ENCODE data around the gene TOP2A.

Gene TOP2A

DNA sequence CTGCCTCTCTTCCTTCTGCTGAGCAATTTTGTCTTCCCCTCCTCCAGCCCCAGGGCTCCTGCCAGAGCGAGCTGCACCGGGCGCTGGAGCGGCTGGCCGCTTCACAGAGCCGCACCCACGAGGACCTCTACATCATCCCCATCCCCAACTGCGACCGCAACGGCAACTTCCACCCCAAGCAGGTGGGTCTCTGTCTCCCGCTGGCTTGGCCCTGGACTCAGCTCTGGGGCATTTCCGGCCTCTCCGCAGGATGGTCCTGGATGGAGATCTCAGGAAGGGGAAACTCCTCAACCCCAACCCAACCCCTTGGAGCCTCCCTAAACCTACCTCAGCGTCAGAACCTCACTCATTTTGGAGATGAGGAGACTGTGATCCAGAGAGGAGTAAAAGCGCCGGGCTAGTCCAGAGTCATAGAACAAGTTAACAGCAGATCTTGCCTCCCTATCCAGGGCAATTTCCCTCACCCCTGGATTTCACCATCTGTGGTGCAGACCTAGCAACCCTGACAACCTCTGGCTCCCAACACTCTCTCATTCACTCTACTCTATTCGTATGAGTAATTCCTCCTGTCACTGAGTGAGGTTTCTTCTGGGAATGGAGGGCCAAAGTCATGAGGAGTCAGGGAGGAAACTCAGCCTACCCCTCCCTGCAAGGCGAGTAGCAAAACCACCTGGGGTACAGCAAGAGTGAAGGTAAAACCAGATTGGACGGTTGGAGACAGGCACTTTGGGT lies 36.4 kb upstream of the TOP2A start:
- no peak for DNase-seq (ENCODE audit: low read depth in 2 of 3, low spot score in 2 of 3)

DNA sequence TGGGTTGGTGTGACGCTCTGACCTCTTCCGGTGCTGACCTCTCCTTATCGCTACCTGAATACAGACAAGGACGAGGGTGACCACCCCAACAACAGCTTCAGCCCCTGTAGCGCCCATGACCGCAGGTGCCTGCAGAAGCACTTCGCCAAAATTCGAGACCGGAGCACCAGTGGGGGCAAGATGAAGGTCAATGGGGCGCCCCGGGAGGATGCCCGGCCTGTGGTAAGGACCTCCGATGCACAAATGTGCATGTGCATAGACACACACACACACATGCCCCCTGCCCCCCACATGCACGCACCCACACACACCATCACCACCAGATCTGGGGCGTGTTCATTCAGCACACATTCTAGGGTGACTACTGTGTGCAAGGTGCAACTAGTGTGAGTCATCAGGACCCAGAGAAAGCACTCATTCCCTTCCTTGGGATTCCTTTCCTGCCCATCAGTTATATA lies 35.3 kb upstream of the TOP2A start:
- no peak for DNase-seq (ENCODE audit: low read depth in 2 of 3, low spot score in 2 of 3)

DNA sequence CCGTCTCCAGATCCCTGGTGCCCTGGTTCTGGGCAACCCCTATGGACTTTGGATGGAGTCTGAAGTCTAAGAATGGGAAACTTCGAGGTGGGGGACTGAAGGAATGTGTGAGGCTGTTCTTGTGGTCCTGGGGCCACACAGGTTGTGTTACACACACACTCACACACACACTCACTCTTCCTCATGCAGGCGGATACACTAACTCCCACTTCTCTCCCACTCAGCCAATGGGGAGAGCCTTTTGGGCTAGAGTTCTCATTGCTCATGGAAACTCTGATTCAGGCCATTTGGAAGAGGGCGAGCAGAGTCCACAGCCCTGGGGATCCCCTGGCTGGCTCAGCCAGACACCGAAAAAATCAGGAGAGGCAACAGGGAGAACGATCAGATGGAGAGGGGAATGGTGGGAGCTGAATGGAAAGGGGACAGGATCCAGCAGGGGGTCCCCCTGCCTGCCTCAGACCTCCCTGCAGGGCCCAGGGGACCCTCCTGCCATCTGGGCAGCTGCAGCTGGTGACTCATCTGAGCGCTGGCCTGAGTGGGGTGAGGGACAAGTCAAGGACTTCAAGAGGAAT lies 34.6 kb upstream of the TOP2A start:
- DNase-seq (ENCODE audit: low read depth in 2 of 3, low spot score in 2 of 3) = no peak

DNA sequence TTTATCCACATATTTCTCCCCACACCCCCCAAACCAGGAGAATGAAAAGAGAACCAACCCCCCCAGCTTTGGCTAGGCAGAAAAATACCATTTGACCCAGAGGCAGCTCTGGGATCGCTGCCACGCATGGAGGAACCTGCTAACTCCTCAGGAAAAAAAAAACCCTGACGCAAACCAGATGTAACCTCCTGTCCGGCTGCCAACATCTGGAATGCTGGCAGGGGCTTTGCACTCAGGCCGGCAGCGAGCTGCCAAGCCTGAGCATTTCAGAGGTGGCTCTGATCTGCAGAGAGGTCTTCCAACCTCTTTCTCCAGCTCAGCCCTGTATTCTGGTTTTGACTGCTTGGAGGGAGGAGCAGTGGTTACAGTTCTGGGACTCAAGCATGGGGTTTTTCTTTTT lies 33.7 kb upstream of the TOP2A start:
- no peak for DNase-seq (ENCODE audit: low read depth in 2 of 3, low spot score in 2 of 3)

DNA sequence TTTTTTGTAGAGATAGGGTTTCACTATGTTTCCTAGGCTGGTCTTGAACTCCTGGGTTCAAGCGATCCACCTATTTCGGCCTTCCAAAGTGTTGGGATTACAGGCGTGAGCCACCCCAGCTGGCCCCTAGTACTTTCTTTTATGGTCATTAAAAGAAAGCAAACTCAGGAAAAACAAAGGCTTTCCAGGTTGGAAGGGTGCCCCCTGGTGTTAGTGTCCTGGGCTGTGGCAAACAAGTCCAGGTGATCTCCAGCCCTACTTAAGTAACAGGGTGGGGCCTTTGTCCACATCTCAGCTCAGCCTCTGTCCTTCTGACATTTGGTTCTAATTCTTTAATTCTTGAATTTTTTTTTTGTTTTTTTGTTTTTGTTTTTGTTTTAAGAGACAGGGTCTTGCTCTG lies 32.5 kb upstream of the TOP2A start:
- no peak for DNase-seq (ENCODE audit: low read depth in 2 of 3, low spot score in 2 of 3)

DNA sequence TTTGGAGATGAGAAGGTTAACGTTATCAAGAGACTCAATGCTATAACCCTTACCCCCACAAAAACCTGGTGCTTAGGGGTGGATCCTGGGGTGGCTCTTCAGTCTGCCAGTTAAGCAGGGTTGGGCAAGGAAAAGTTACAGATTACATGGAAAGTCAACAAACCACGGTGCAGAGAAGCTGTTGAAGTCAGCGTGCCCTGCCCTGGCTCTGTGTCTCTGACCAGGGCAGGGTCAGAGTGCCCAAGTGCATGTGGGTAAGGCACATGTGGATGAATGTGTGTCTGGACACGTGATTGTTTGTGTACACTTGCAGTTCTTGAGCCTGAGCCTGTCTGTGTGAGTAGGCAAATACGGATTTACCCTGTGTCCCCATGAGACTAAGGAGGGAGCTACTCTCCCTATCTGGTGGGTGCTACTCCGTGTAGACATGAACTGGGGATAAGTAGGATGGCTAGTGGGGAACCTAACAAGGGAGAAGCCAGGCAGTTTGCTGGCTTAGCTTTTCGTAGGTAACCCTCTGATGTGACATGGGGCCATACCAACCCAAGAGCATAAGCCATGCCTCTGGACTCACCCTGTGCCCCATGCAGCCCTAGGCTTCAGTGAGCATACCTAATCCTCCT lies 31.1 kb upstream of the TOP2A start:
- DNase-seq (ENCODE audit: low read depth in 2 of 3, low spot score in 2 of 3) = no peak

DNA sequence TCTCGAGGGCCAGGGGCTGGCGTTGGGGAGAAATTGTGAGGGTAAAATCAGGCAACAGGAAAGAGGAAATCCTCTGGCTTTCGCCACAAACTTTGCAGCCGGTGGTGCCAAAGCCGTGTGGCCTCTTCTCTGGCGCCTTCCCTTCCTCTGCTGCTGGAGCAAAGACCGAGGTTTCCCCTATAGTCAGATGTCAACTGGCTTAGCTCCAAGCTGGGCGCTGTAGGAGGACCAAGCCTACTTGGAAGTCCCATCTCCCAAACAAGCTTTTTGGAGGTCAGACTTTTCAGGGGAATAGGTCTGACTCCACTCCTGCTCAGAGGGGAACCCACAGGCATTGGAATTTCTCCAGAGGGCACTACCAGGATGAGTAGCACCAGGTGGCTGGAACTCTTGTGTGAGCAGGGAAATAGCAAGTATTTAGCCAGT lies 30.5 kb upstream of the TOP2A start:
- no peak for DNase-seq (ENCODE audit: low read depth in 2 of 3, low spot score in 2 of 3)

DNA sequence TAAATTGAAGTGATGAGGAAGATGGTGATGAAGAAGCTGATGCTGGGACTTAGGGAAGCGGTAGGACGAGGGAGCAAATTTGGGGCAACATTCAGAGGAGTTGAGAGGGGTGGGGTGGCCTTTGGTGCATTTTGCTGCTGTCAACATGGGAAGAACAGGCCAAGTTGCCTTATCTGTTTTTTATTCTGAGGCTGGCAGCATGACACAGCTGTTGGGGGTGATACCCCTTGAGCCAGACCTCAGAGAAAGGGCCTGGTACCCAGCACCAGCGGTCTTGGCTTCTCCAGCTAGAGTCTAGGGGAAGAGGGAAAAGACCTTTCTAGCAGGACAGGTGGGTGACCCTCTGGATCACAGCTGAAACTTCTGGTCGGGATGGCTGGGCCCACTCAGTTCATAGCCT lies 30.1 kb upstream of the TOP2A start:
- no peak for DNase-seq (ENCODE audit: low read depth in 2 of 3, low spot score in 2 of 3)

DNA sequence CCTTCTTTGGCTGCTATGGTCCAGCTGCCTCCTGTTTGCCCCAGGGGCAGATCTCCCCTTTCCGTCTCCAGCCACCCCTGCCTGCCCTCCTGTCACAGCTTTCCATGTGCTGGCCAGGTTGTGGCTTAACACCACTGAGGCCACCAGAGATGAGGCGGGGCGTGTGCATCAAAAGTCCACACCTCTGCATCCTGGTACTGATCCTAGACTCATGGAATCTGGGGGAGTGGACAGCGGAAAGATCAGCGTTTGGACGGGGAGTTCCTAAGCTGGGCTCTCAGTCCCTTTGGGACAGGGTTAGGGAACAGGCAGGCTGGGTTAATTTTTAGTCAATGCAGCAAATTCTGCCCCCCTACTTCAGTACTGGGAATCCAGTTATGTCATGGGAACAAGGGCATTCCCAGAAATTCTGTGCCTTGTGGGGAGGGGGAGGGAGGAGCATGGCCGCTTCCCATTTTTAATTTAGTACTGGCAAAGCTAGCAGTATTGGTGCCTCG lies 29.5 kb upstream of the TOP2A start:
- DNase-seq (ENCODE audit: low read depth in 2 of 3, low spot score in 2 of 3) = no peak

DNA sequence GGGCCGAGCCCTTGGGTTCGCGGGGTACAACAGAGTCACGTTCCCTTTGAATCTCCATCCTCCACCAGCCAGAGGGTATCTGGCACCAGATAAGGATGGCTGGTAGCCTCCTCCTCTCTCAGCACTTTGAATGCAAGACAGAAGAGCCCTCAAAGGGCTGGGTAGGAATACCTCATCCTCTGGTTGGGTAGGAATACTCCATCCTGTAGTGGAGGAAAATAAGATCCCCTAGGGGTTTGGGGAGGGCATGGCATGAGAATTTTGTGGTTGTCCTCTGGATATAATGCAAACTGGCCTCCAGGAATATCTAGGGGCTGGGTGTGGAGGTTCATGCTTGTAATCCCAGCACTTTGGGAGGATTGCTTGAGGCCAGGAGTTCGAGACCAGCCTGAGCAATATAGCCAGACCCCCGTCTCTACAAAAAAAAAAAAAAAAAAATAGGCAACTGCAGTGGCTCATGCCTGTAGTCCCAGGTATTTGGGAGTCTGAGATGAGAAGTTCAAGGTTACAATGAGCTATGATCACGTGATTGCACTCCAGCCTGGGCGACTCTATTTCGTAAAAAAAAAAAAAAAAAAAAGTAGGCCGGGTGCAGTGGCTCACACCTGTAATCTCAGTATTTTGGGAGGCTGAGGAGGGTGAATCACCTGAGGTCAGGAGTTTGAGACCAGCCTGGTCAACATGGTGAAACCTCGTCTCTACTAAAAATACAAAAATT lies 28.2 kb upstream of the TOP2A start:
- DNase-seq (ENCODE audit: low read depth in 2 of 3, low spot score in 2 of 3) = no peak

DNA sequence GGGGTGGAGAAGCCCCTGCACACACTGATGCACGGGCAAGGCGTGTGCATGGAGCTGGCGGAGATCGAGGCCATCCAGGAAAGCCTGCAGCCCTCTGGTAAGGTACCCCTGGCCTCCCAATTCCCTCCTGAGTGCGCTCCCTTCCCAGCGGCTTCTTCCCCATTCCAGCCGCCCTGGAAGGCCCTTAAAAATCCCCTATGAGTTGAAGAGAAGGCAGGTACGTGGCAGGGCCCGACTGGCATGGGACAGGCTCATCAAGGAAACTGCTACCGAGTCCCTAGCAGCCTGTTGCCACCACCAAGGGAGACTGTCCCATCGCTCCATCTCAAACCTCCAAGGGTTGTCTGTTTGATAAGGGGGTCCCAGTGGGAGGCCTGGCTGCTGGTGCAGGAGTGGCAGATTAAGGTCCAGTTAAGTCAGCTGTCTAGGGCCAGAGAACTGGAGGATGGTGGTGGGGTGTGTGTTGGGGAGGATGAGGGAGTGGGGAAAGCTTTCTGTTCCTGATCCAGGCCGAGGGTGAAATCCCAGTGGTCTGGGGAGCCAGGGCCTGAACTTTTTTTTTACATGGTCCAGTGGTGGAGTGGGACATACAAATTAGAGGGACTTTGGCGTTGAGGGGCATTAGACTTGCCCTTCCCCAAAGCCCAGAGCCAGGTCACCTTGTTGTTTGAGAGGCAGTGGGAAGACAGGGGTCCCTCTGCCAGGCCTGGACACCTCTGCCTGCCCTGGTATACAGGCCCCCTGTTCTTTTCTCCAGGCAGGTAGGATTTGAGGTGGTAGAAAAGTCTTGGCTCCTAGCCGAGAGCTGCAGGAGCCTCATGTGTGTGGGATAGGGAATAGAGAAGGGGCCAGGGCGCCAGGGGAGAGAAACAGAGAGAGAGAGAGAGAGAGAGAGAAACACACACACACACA lies 26.5 kb upstream of the TOP2A start:
- DNase-seq (ENCODE audit: low read depth in 2 of 3, low spot score in 2 of 3) = no peak

DNA sequence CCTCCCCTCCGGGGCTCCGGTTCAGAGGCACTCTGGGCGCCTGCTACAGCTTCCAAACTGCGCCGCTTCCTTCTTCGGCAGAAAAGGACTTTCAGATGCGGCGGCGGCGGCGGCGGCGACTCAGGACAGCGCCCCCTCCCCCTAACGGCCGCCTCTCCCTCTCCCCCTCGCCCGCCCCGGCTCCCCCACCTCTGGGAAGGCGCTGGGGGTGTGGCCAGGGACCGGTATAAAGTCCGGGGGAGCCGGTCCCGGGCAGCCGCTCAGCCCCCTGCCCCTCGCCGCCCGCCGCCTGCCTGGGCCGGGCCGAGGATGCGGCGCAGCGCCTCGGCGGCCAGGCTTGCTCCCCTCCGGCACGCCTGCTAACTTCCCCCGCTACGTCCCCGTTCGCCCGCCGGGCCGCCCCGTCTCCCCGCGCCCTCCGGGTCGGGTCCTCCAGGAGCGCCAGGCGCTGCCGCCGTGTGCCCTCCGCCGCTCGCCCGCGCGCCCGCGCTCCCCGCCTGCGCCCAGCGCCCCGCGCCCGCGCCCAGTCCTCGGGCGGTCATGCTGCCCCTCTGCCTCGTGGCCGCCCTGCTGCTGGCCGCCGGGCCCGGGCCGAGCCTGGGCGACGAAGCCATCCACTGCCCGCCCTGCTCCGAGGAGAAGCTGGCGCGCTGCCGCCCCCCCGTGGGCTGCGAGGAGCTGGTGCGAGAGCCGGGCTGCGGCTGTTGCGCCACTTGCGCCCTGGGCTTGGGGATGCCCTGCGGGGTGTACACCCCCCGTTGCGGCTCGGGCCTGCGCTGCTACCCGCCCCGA lies 25.7 kb upstream of the TOP2A start, which contains the start of gene IGFBP4:
Gene IGFBP4 (plus strand): TSS at position 255 of the 792 bp plus-strand sequence. CDS start 286 bp downstream, at position 541.
- peak in 2 of 3 experiments; percentile 48 to 53 for DNase-seq (ENCODE audit: low read depth in 2 of 3, low spot score in 2 of 3)

DNA sequence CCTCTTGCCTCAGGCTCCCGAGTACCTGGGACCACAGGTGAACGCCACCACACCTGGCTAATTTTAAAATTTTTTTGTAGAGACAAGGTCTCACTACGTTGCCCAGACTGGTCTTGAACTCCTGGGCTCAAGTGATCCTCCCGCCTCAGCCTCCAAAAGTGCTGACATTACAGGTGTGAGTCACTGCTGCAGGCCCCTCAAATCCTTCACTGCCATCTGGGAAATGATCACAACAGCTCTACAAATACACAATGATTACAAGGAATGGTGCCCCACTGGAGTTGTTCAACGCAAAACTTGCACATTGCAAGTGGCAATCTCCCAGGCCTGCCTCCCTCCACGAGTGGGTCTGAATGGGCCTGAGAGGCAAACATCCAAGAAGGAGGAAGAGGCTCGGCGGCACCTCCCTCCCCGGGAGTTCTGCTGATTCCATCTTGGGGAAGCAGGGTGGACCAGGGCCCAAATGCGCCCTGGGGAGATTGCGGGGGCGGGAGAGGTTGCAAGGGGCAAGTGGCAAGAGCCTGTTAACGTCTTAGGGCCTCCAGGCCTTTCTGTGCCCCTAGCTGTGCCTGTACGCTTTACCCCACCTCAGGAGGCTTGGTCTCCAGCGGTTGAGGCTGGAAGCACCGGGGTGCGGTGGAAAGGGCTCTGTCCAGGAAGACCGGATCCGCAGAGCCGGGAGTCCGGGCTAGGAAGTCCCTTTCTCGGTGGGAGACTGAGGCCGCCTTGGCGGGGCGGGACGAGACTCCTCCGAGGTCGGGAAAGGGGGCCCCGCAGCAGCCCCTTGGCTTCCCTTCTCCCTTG lies 24.9 kb upstream of the TOP2A start:
- no peak for DNase-seq (ENCODE audit: low read depth in 2 of 3, low spot score in 2 of 3)

DNA sequence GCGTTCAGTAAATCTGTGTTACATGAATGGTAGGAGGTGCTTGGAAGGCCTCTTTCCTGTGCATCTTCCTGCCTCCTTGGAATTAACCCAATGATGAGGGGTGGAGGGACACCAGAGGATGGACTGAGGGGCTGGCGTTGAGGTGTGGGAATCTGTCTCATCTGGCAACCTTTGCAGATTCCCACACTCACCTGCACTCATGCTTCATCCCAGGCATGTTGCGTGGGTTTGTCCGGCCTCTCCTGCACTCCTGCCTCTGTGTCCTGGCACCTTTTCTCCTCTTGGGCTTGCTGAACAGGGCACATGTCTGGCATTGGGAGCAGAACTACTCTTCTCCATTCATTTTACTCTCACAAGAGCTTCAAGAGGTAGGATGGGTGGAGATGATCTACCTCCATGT lies 22.5 kb upstream of the TOP2A start:
- DNase-seq (ENCODE audit: low read depth in 2 of 3, low spot score in 2 of 3) = no peak

DNA sequence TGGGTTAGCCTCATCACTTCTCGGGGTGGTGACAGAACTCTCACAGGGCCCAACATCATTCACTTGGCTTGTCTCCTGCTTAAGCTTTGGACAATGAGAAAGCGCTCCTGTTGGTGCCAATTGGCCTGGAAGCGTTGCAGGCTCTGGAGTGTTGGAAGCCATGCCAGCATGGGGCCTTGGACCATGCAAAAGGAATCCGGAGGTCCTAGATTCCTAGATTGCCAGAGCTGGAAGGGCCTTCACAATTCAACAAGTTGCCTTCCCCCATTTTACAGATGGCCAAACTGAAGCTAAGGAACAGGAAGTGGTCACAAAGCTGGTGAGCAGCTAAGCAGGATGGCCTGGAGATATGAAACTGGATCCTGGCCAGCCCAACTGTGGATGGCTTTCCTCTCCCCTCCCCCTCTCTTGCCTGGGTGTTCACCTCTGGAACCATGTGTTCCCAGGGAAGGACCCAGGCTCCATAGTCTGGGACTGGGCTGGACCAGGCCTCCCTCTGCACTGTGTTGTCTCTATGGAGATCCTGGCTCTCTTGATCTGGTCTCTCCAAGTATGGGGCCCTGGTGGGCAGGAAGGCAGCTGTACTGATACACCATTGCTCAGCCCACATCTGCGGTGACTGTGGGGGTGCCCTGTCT lies 19.5 kb upstream of the TOP2A start:
- no peak for DNase-seq (ENCODE audit: low read depth in 2 of 3, low spot score in 2 of 3)

DNA sequence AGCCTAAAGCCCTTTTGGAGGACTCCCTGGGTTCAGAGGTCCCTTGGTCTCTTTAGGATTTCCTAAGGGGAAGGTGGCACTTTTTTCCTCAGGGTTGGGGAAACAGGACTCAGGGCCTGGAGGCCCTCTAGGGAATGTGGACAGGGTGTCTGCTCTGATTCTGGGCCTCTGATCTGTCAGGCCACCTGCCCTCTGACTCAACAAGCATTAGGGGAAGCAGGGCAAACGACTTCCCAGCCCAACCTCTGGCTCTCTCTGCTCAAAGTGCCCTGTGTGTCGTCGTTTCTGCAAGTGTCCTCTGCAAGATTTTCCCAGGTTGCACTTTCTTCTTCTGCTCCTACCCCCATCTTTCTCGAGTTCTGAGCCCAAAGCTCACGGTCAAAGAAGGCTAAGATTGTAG lies 18.9 kb upstream of the TOP2A start:
- DNase-seq (ENCODE audit: low read depth in 2 of 3, low spot score in 2 of 3) = no peak

DNA sequence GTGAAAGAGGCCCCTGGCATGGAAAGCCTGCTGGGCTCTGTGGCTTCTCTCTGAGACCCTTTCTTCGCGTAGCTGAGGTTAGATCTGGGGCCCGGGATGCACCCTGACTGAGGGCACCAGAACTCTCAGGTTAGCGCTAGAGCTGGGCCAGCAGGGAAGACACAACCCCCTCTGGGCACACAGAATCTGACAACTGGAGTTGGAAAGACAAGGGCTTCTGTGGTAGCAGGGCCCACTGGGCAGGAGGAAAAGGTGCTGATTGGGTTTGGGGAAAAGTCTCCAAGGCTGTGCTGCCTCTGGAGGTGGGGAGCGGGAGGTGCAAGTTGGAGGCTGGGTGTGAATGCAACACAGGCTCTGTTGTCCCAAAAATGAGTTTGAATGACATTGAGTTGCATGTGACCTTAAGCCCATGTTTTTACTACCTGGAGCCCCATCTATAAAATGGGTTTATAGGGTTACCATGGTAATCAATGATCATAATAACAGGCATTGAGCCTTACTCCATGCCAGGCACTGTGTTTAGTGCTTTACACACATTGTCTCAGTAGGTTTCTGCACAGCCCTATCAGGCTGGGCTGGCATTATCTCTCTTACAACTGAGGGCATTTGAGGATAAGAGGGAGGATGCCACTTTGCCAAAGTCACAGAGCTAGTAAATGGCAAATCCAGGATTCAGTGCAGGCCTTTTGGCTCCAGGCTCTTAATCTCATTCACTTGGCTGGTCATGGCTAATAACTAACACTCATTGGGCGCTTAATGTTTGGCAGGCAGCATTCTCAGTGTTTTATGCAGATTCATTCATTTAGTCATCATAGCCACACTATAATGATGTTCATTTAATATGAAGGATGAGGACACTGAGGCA lies 16.1 kb upstream of the TOP2A start:
- DNase-seq (ENCODE audit: low read depth in 2 of 3, low spot score in 2 of 3) = no peak

Data from activated CD8-positive, alpha-beta memory T cell treated with anti-CD3 and anti-CD28 coated beads for 48 hours (primary cell).